NCI-H82 treated with DMSO at 0.1 percent for 48 hours (cell line): ENCODE results near the gene RGS3.

Experiments
- DNase-seq: peaks from one replicate; lab custom pipeline; 2025; ENCODE audit not compliant: unreplicated experiment; lab: John Stamatoyannopoulos, UW

RGS3 gene

GRCh38 chr9:113509463-113509862 is 45.9 kb downstream of the RGS3 start:
- no peak for DNase-seq

GRCh38 chr9:113511047-113511521 is 47.6 kb downstream of the RGS3 start:
- no peak for DNase-seq

GRCh38 chr9:113511856-113512761 is 48.6 kb downstream of the RGS3 start:
- DNase-seq: peak; percentile 75

GRCh38 chr9:113513111-113513510 is 49.6 kb downstream of the RGS3 start:
- DNase-seq: no peak

GRCh38 chr9:113513536-113513935 is 50.0 kb downstream of the RGS3 start:
- no peak for DNase-seq

GRCh38 chr9:113514061-113514460 is 50.5 kb downstream of the RGS3 start:
- DNase-seq: no peak

- DNase-seq: no peak
Measured at GRCh38 chr9:113514748-113515147, 51.2 kb downstream of the RGS3 start.

- DNase-seq: no peak
Measured at GRCh38 chr9:113515862-113516261, 52.3 kb downstream of the RGS3 start.

GRCh38 chr9:113516840-113517577 is 53.5 kb downstream of the RGS3 start:
- peak; percentile 0 for DNase-seq

- DNase-seq: no peak
Measured at GRCh38 chr9:113519426-113520108, 56.0 kb downstream of the RGS3 start.

GRCh38 chr9:113520109-113520642 is 56.6 kb downstream of the RGS3 start:
- DNase-seq: no peak

GRCh38 chr9:113521693-113522255 is 58.2 kb downstream of the RGS3 start:
- peak; percentile 17 for DNase-seq

- no peak for DNase-seq
Measured at GRCh38 chr9:113522419-113522818, 58.9 kb downstream of the RGS3 start.

GRCh38 chr9:113522858-113523257 is 59.3 kb downstream of the RGS3 start:
- no peak for DNase-seq

GRCh38 chr9:113523421-113524141 is 60.1 kb downstream of the RGS3 start:
- DNase-seq: no peak

GRCh38 chr9:113524468-113524867 is 60.9 kb downstream of the RGS3 start:
- DNase-seq: no peak

- DNase-seq: no peak
Measured at GRCh38 chr9:113525205-113525604, 61.7 kb downstream of the RGS3 start.

GRCh38 chr9:113525831-113526230 is 62.3 kb downstream of the RGS3 start:
- no peak for DNase-seq

- no peak for DNase-seq
Measured at GRCh38 chr9:113526231-113526746, 62.8 kb downstream of the RGS3 start.

- no peak for DNase-seq
Measured at GRCh38 chr9:113526841-113527240, 63.3 kb downstream of the RGS3 start.
